Activated CD8-positive, alpha-beta memory T cell treated with anti-CD3 and anti-CD28 coated beads, Interleukin-2, amount 50 U/mL, for 4 hours (primary cell): ENCODE results near the gene RPTOR.
A peak's percentile ranks its signal among the peaks of the same experiment; 100 is the strongest.
"Not testable (repeated sequence)": the region's sequence is repeated elsewhere in the genome, so short reads cannot be mapped to it uniquely, and the experiment has no call there.

Experiments used
- DNase-seq: peaks from one replicate; pipeline ENCODE4 v3.0.0-alpha.2; 2020

Gene RPTOR

GRCh38 chr17:80558046-80558445, 13.4 kb downstream of the RPTOR start:
- DNase-seq, result no peak

- DNase-seq, result no peak
These were observed 15.2 kb downstream of the RPTOR start for GRCh38 chr17:80559825-80560251.

GRCh38 chr17:80561541-80562114, 17.0 kb downstream of the RPTOR start:
- DNase-seq, result no peak

- DNase-seq, result no peak
These were observed 19.9 kb downstream of the RPTOR start for GRCh38 chr17:80564545-80564944.

- no peak for DNase-seq
These were observed 20.9 kb downstream of the RPTOR start for GRCh38 chr17:80565343-80566053.

- DNase-seq, result no peak
These were observed 21.4 kb downstream of the RPTOR start for GRCh38 chr17:80566054-80566400.

- DNase-seq, result no peak
These were observed 23.6 kb downstream of the RPTOR start for GRCh38 chr17:80568246-80568645.

GRCh38 chr17:80569924-80570323, 25.3 kb downstream of the RPTOR start:
- no peak for DNase-seq

- DNase-seq, result no peak
These were observed 29.1 kb downstream of the RPTOR start for GRCh38 chr17:80573701-80574100.

GRCh38 chr17:80574496-80574895, 29.9 kb downstream of the RPTOR start:
- DNase-seq, result no peak

- DNase-seq, result peak; percentile 92
These were observed 30.6 kb downstream of the RPTOR start for GRCh38 chr17:80575057-80575875.

GRCh38 chr17:80577876-80578570, 33.4 kb downstream of the RPTOR start:
- DNase-seq, result no peak

GRCh38 chr17:80578668-80579388, 34.2 kb downstream of the RPTOR start:
- not testable (repeated sequence) for DNase-seq

GRCh38 chr17:80582165-80582564, 37.5 kb downstream of the RPTOR start:
- DNase-seq, result no peak

- no peak for DNase-seq
These were observed 39.7 kb downstream of the RPTOR start for GRCh38 chr17:80584176-80584905.

- DNase-seq, result no peak
These were observed 41.5 kb downstream of the RPTOR start for GRCh38 chr17:80585890-80586845.

GRCh38 chr17:80586846-80587228, 42.2 kb downstream of the RPTOR start:
- DNase-seq, result no peak

GRCh38 chr17:80588702-80589383, 44.2 kb downstream of the RPTOR start:
- DNase-seq, result no peak

- DNase-seq, result no peak
These were observed 47.1 kb downstream of the RPTOR start for GRCh38 chr17:80591788-80592187.

GRCh38 chr17:80592243-80592642, 47.6 kb downstream of the RPTOR start:
- no peak for DNase-seq
